ENCODE measurements around the gene ZNF879.

Gene ZNF879

DNA sequence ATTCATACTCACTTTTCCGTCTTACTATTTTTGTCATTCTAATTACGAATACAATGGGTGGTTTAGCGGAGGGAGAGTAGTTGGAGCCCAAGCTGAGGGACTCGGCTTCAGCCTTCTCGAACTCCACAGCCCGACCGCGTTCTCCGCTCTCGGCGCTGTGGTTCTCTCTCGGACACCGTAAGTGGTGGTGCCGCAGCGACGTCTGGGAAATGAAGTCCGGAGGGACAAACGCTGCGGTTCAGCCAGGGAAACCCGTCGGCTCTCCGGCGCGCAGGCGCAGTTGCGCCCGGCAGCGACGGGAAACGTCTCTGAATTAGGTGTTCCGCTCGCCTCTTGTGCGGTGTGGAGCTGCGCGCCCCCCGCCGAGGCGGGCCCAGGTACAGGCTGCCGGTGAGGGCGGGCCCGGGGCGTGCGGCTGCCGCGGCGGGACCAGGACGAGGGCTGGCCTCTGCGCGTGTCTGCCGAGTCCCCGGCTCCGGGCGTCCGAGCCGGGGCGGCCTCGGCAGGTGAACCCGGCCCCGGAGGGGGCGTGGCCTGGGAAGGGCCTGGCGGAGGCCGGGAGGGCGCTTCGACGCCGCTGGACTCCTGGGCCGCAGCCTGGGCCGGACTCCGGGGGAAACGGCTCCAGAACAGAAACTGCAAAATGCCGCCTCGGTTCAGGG lies at the start of gene ZNF879:
ZNF879 (plus strand) TSS at position 277 of the 662 bp plus-strand sequence. CDS start 1,201 bp downstream, outside the sequence.
- peak; percentile 94 for DNase-seq (ENCODE audit: low spot score)

DNA sequence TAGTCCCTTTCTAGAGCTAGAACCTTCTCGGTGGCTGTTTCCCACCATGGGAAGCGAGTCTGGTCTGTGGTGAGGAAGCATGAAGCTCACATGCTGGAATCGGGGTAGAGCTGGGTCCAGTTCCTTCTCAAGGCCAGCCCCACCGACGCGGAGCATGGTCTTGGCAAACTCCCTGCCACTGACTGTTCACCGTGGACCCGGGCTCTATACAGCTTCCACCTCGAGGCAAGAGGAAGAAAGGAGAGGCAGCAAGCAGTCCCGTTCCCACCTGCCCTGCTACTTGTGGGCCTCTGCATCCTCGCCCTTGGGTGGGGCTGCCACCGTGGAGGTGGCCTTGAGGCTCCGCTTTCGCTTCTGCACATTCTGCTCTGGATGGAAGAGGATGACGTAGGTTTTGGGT lies 42.2 kb upstream of the ZNF879 start:
- DNase-seq (ENCODE audit: low spot score): no peak

DNA sequence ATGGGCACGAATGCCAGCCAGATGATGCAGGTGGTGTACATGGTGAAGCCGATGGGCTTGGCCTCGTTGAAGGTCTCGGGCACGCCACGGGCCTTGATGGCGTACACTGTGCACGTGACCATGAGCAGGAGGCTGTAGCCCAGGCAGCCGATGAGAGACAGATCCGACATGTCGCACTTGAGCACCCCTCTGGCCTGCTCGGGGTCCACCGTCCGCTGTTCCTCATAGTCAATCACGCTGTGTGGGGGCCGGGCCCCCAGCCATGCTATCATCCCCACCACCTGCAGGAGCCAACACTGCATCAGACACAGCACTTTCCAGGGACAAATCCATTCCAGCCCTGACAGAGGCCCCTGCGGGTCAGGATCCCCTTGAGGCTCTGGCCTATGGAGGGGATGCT lies 40.7 kb upstream of the ZNF879 start:
- no peak for DNase-seq (ENCODE audit: low spot score)

DNA sequence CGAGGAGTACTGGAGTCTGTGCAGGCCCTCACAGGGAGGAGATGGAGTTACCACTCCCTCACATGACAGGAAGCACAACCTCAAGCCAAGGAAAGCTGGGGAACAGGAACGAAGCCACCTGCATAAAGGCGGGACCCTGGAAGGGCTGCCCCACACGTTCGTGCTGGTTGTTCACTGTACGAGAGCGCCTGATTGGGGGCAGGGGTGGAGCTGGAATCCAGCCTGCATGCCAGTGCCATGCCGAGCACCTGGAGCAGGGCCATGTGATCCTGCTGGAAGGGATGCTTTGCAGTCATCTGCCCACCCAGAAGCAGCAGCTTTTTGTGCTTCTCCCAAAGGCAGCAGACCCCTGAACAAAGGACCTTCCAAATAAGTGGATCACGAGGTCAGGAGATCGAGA lies 39.9 kb upstream of the ZNF879 start:
- no peak for DNase-seq (ENCODE audit: low spot score)

DNA sequence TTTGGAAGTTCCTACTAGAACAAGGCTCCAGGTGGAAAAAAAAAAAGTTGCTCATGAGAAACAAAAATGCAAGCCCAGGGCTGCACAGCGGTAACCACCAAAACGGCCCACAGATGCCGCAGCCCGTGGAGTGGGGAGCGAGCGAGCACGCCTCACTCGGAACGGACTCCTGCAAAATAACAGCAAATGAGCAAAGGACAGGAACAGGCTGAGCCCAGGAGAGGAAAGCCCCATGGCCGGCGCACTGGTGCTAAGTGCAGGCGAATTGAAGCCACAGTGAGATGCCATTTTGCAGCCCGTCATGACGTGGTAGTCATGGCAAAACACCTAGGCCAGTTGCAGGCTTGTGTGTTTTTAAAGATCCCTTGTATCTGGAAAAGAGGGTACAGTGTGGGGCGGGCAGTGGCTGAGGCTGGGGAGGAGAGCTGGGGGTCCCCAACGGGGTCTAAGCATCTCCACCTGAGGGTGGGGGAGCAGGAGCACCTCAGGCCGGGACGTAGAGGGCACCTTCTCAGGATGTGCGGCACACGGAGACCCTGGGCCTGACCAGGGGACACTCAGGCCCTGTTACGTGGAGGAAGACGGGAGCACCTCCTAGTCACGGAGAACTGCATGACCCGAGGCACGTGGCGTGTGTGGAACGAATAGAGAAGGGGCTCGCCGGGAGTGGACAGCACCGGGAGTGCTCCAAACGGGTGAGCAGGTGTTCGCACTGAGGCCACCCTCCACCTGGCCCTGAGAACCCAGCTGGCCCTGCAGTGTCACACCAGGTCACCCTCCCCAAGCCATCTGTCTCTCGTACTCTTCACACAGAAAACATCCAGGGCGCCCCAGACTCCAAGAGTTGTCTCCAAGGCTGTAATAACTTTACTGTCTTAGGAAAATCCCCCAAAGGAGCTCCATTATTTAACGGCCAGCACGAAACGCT lies 39.2 kb upstream of the ZNF879 start:
- DNase-seq (ENCODE audit: low spot score): no peak

DNA sequence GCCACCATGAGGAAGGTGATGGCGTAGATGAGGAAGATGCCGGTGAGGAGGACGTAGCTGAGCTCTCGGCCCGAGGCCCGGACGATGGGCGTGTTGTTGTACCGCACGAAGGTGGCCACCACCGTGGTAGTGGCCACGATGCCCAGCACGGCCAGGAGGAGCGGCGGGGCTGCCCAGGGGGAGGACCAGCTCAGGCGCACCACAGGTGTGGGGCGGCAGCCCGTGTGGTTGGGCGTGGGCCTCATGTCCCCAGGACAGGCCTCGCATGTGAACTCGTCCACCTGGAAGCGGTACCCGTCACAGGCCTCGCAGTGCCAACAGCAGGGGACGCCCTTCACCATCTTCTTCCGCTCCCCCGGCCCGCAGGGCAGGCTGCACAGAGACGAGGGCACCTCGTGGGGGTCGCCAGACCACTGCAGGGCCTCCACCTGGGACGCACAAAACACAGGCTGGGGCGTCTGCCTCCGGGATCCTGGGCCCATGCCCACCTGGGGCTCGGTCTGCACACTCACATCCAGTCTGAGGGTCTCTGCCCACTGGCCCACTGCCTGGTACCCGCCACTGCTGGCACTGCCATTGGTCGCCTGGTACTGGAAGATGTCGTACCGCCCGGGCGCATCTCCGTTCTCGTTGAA lies 37.2 kb upstream of the ZNF879 start:
- no peak for DNase-seq (ENCODE audit: low spot score)

DNA sequence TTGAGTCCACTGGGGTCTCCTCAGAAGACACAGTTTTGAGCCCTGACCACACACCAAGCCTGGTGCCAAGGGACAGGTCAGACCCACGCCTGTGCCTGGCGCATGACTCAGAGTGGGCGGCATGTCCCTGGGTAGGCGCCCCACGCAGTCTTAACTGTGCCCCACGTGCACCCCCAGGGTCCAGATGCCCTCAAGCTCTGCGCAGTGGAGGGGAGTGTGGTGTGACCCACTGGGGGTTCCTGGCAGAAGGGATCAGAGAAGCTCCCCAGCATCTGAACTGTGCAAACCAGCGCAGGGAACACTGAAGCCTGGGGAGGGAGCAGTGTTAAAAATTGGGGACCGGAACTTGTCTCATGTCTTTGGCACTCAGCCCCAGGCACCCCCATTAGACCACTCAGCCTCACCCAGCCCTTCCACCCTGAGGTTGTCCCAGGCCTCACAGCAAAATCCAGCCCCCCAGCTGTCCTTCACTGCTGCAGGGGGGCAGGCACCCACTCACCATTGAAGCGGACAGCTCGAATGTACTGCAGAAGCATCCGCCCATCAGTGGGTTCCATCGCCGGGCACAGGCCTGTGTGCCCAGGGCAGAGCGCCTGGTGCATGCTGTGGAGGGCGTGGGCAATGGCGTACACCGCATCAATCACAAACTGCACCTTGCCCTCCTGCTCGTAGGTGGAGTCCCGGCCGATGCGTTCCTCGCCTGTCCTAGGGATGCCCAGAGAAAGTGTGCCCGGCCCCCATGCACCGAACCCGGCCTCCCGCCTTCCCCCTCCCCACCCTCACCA lies 35.0 kb upstream of the ZNF879 start:
- DNase-seq (ENCODE audit: low spot score): no peak

DNA sequence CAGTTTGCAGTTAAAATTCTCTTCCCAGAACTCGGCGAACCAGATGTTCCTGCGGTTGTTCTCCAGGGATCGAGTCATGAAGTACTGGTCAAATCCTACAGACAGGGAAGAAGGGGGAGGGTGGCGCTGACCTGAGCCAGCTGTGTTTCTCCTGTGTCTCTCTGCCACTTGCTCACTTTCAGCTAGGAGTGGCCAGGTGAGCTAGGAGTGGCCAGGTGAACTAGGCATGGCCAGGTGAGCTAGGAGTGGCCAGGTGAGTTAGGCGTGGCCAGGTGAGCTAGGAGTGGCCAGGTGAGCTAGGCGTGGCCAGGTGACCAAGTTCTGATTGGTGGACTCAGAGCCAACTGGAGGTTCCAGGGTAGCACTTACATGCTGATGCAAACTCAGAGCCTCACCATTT lies 34.3 kb upstream of the ZNF879 start:
- DNase-seq (ENCODE audit: low spot score): no peak

DNA sequence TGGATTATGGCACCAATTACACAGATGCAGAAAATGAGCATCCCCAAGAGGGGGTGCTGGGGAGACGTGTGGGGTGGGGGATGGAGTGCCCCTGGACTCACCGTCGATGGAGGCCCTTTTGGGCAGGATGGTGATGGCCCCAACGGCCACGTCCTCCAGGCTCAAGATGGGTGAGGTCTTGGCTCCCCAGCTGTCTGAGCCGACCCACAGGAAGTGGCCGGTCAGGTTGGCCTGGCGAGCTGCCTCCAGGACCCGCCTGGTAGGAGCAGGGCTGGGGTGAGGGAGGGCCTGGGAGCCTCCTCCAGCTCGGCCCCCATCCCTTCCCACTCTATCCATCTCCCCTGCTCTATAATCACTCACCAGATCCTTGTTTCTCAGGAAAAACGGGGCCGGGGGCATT lies 33.1 kb upstream of the ZNF879 start:
- DNase-seq (ENCODE audit: low spot score): no peak

DNA sequence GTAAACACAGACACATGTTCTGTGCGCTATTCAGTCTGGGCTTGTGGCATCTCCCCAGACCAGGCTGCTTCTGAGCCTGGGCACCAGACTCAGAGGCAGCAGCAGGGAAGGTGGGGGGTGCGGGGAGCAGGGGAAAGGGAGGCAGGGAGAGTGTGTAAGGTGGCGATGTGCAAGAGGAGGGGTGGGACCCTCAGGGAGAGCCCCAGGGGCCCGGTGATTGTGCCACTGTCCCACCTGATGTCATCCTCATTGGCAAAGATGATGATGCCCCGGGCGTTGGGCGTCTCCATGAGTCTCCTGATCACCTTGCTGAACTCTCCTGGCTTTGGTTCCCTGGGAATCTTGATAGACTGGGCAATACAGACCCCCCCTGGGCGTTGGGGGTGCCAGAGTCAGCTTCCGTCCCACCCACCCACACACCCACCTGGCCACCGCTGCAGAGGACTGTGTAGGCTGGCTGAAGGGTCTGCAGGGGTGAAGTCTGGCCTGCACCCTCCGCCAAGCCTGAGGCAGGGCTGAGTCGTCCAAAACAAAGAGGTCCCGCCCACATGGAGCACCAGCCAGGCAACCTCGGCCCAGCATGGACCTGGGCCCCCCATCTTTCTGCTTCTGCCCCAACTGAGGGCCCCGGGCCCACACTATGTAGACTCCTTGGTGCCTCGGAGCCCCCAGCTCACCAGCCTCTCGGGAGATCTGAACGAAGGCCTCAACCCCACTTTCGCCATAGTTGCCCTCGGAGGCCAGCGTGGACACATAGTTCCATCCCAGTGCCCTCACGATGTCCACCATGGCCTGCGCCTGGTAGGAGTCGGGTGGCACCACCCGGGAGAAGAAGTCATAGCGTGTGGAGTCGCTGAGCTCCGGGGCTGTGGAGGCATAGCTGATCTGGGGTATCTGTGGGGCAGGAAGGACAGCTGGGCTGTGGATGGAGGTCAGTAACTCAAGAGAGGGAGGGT lies 32.1 kb upstream of the ZNF879 start:
- no peak for DNase-seq (ENCODE audit: low spot score)

DNA sequence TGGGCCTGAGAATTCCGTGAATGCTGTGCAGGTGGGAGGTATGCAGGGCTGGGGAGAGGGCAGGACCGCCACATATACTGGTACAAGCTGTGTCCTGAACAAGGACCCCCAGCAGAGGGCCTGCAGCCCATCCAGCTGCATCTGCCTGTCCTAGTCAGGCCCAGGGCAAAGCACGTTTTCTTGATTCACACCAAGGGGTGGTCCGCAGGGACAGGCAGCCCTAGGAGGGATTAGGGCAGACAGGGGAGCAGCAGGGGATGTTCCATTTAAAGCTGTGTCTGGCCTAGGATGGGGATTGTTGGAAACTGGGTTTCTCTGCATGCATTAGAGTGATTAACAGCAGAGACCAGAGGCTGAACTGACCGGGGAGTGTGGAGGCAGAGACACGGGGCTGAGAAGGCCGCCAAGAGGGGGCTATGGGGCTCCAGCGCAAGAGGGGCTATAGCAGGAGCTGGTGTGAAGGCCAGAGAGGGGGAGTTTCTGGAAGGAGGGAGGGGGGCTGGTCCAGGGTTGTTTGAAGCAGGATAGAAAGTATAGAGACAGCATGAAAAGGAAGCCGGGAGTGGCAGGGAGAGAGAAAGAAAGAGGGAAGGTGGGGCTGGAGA lies 31.2 kb upstream of the ZNF879 start:
- DNase-seq (ENCODE audit: low spot score): no peak

DNA sequence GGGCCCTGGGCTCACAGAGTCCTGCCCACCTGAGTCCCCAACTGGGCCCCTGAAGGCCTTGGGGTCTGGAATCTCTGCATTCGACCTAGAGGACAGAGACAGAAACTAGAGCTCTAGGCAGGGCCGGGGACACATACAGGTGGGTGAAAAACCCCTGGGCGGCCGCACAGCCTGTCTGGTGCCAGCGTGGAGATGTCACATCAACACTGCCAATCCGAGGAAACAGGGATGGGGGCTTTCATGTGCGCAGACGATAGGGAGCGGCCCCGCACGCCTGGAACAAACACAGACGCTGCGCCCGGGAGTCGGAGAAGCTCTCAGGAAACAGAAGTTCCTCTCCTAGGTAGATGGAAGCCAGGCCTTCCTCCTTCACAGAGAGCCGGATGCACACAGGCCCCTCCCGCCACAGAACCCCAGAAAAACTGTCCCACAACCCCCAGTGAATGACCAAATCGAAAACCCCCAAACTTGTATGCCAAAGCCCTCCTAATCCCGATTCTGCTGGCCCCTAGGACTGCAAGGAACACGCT lies 30.3 kb upstream of the ZNF879 start:
- DNase-seq (ENCODE audit: low spot score): no peak

DNA sequence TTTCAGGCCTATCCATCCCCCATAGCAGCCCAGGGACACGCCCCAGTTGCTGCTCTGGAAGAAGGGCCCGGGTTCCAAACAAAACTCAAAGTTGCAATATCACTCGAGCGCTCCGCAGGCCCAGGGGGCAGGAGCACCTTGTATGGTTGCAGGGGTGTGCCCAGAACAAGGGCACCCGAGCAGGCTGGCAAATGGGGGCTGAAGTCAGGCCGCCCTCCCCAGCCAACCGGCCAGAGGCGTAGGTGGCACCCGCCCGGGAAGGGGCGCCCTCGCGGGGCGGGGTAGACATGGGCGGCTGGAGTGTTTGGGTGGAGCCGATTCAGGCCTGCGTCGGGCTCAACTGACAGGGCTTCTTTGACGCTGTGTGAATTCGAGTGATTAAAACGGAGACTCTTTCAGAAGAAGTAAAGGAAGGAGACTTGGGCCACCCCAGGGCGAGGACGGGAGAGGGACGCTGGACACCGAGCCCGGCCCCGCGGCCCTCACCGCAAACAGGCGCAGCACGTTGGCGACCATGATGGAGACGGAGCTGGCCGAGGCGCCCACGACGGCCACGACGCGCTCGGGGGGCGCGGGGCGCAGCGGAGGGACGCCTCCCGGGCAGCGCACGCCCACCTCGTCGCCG lies 29.5 kb upstream of the ZNF879 start:
- no peak for DNase-seq (ENCODE audit: low spot score)

DNA sequence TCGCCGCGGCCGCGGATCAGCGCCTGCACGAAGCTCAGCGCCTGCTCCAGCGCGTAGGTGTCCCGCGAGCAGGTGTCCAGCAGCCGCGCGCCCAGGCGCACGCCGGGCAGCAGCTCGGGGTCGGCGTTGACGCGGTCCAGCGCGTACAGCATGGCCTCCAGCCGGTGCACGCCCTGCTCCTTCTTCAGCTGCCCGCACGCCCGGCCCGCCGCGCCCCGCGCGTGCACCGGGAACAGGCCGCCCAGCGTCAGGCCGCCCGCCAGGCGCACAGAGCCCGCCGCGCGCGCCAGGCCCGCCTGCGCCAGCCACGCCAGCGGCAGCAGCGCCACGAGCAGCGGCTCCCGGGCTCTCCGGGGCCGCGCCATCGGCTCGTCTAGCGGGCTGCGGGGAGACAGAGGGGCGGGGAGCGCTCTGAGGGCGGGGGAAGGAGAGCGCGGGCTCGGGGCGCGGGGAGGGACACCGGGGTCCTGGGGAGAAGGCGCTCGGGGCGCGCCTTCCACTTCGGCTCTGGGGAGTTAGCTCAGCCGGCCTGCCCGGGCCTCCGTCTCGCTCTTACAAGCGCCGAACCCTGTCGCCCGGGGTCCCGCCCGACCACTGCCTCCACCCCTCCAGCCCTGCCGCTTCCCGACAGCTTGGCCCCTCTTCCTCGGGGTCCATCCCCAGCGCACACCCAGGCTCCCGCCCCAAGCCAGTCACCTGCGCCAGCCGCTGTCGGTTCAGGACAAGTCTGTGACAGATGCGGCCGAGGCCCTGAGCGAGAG lies 28.8 kb upstream of the ZNF879 start, which contains the start of gene GRM6:
GRM6 (minus strand) TSS at position 741 of the 761 bp plus-strand sequence; CDS start at position 365, 376 bp downstream.
- no peak for DNase-seq (ENCODE audit: low spot score)

DNA sequence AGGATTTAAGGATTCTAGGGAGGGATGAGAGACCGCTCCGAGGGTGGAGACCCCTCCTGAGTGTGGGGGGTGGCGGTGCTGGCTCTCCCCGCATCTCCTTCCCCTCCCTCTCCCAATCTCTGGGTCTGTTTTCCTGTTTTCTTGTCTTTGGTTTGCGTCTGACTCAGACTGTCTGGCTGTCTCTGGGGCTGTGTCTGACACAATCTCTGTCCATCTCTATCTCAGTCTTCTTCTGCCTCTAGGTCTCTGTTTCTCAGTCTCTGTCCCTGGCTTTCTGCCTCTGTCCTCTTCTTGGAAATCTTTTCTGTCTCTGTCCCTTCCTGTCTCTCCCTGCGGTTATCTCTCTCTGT lies 28.3 kb upstream of the ZNF879 start:
- DNase-seq (ENCODE audit: low spot score): no peak

DNA sequence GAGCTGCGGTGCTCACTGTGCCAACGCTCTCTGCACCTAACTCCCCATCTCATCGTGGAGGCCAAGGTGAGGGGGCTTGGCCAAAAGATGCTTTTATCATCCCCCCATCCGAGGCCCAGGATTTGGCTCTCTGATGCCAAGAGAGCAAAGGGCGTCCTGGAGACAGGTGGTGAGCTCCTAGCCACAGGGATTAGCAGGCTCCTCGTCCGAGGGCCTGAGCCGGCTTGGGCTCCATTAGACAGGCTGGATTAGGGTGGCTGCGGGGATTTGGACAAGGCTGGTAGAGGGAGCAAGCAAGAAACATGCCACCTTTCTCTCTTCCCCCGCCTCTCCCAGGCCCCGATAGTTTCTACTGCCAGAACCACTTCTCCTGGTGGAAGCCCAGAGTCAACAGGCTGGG lies 27.4 kb upstream of the ZNF879 start:
- DNase-seq (ENCODE audit: low spot score): no peak

DNA sequence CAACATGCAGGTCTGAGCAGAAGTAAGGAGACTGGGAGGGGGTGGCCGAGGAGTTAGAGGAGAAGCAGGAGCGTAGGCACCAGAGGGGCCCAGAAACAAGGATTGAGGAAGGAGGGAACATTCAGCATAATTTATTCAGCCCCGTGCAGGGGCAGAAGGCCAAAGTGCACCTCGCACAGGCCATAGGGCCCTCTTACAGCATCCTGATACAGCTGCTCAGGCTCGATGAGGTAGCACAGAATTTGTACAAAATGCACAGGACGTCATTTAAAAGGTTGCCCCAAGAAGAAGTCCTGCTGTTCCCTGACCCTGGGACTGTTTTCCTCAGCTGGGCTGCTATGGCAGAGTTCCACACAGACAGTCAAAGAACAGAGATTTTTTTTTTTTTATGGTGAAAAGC lies 26.4 kb upstream of the ZNF879 start:
- no peak for DNase-seq (ENCODE audit: low spot score)

DNA sequence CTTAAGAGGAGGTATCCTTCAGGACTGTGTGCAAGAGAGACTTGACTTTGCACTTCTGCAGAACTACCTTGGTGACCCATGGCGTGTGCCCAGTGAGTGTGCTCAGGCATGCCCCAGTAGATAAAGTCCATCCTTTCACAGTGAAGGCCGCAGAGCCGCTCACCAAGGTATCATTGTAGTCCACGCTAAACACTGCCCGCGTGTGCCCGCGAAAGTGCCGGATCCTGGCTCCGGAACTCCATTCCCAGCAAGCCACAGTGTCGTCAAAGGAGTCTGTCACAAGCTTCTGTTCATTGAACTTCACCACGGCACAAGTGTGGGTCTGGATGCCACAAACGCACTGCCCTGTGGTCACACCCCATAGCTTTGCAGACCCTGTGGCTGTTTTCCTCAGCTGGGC lies 25.2 kb upstream of the ZNF879 start:
- DNase-seq (ENCODE audit: low spot score): no peak

DNA sequence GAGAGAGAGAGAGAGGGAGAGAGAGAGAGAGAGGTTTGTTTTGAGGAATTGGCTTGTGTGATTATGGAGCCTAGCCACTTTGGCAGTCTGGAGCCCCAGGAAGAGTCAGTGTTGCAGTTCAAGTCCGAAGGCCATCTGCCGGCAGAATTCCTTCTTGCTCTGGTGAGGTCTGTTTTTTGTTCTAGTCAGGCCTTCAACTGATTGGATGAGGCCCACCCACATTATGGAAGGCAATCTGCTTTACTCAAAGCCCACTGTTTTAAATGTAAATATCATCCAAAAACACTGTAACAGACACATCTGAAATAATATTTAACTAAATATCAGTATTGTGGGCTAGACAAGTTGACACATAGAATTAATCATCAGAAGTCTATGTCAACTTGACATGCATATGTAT lies 17.0 kb upstream of the ZNF879 start:
- no peak for DNase-seq (ENCODE audit: low spot score)
